RWPE1 (cell line): ENCODE measurements around the gene MCOLN2.

Experiments used
- CTCF ChIA-PET: fragments of 350-600 bp; sonication (Branson Sonifier 250); formaldehyde crosslinking; extraction: SDS; loops from one replicate; lab custom pipeline; 2021; lab: Yijun Ruan, JAX
- POLR2A ChIA-PET: fragments of 400-600 bp; formaldehyde crosslinking; extraction: SDS; loops from one replicate; lab custom pipeline; 2020; ENCODE audit warnings: antibody characterized with exemption; ENCODE audit not compliant: low non-redundant PET; lab: Yijun Ruan, JAX
- DNase-seq: peaks from one replicate; pipeline ENCODE4 v3.0.0; 2012; ENCODE audit warnings: low spot score
- H3K27ac ChIP-seq: fragments of 450-650 bp; 2 replicates; pipeline ENCODE4 v1.5.1; 2017
- TF ChIP-seq, protein P1 (sequence below): fragments of 450-650 bp; conservative IDR thresholded peaks from 2 replicates; pipeline ENCODE4 v1.5.1; 2017; ENCODE audit warnings: low read depth, mild to moderate bottlenecking

MCOLN2 gene

DNA sequence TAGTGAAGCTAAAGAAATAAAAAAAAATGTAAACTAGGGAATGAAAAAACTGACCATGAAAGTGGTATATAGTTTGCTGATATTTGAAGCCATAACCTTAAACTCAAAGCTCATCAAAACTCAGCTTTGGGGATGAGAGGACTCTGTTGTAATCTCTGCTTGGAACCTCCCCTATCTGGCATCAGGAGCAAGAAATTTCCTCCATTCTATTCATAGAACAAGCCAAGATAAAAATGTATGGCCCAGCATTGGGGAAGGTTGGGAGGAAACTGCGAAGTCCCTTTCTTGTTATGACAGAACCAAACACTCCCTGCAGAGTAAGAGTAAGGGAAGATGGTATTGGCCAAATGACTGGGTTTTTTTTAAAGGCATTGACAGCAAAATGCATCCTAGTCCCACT is 35.6 kb downstream of the MCOLN2 start:
- TF ChIP-seq, protein P1, sequence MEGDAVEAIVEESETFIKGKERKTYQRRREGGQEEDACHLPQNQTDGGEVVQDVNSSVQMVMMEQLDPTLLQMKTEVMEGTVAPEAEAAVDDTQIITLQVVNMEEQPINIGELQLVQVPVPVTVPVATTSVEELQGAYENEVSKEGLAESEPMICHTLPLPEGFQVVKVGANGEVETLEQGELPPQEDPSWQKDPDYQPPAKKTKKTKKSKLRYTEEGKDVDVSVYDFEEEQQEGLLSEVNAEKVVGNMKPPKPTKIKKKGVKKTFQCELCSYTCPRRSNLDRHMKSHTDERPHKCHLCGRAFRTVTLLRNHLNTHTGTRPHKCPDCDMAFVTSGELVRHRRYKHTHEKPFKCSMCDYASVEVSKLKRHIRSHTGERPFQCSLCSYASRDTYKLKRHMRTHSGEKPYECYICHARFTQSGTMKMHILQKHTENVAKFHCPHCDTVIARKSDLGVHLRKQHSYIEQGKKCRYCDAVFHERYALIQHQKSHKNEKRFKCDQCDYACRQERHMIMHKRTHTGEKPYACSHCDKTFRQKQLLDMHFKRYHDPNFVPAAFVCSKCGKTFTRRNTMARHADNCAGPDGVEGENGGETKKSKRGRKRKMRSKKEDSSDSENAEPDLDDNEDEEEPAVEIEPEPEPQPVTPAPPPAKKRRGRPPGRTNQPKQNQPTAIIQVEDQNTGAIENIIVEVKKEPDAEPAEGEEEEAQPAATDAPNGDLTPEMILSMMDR = no peak
- ChIA-PET POLR2A (no interaction called here), CTCF (no interaction called here)
- no peak overlapping the region for H3K27ac ChIP-seq
- DNase-seq = no peak

- H3K27ac ChIP-seq = no peak overlapping the region
- DNase-seq = no peak
- TF ChIP-seq, protein P1 = no peak
- CTCF ChIA-PET = interaction anchor here (0.6 to 0.7 kb wide), 2 partner anchors 23 to 299 kb away, joined by 3 read pairs; partner anchors contain the start of gene C1orf52
- POLR2A ChIA-PET = no interaction called here
Observed at GRCh38 chr1:84960371-84960770, 36.5 kb downstream of the MCOLN2 start.

DNA sequence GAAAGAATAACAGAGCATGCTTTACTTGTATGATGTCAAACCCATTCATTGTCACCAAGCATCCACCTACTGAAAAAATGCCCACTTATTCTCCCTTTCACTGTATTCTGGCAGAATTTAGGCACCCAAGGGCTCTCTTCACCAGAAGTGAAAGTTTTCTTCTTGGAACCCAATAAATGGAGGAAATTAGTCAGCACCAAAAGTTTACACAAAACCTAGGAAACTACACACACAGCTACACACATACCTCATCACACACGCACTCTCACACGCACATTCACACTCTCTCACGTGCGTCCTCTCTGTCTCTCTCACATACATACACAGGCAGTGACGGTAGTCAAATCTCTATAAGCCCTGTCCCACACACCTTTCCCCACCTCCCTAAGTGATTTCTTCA is 37.6 kb downstream of the MCOLN2 start:
- H3K27ac ChIP-seq = no peak overlapping the region
- no peak for DNase-seq
- TF ChIP-seq, protein P1 = no peak
- ChIA-PET POLR2A (no interaction called here), CTCF (interaction anchor here (0.6 kb wide), 2 partner anchors 8 to 24 kb away, joined by 4 to 6 read pairs; no protein-coding TSS in a partner anchor)

DNA sequence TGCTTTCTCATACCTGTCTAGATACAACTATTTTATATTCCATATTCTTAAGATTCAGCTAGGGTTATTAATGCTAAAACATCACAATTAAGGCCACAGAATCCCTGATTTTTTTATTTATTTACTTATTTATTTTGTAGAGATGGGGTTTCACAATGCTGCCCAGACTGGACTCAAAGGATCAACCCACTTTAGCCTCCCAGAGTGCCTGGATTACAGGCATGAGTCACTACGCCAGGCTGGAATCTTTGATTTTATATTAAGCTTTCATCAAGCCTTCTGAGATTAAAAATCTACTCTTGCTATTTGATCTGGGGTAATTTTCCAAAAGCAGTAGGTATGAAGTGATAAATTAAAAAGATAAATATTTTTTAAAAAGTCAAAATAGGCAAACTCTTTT is 38.9 kb downstream of the MCOLN2 start:
- H3K27ac ChIP-seq = no peak overlapping the region
- TF ChIP-seq, protein P1 = no peak
- ChIA-PET CTCF (interaction anchor here (0.5 to 1.8 kb wide), 3 partner anchors 13 to 1975 kb away, joined by 3 to 5 read pairs (median 4); no protein-coding TSS in a partner anchor), POLR2A (no interaction called here)
- DNase-seq = no peak

GRCh38 chr1:84956655-84957054 is 40.3 kb downstream of the MCOLN2 start:
- CTCF ChIA-PET = interaction anchor here (0.5 to 1.8 kb wide), 3 partner anchors 8 to 202 kb away, joined by 3 to 5 read pairs (median 5); no protein-coding TSS in a partner anchor
- no peak overlapping the region for H3K27ac ChIP-seq
- TF ChIP-seq, protein P1 = no peak
- no peak for DNase-seq
- POLR2A ChIA-PET = no interaction called here

- ChIA-PET POLR2A (no interaction called here), CTCF (interaction anchor here (0.6 to 1.8 kb wide), 3 partner anchors 9 to 72 kb away, joined by 3 to 5 read pairs (median 5); no protein-coding TSS in a partner anchor)
- TF ChIP-seq, protein P1 = no peak
- no peak overlapping the region for H3K27ac ChIP-seq
- DNase-seq = no peak
Observed at GRCh38 chr1:84956097-84956496, 40.8 kb downstream of the MCOLN2 start.
